Gastroesophageal sphincter (tissue), 3 donors: ENCODE data around the gene PTPRG.

Experiments used
- CTCF ChIP-seq, 4 experiments: fragments of 200-600 bp in 2 of 4; fragments of 450-650 bp in 2 of 4; sonication (generic) in 1 of 4; IDR thresholded peaks; one replicate each; pipeline ENCODE4 v1.5.1; 2017 to 2019; ENCODE audit warnings: antibody characterized with exemption in 4 of 4, mild to moderate bottlenecking in 2 of 4, moderate library complexity in 2 of 4
- POLR2AphosphoS5 ChIP-seq: sonication (generic); formaldehyde crosslinking; IDR thresholded peaks from one replicate; pipeline ENCODE4 v1.6.1; 2017; ENCODE audit warnings: antibody characterized with exemption

GRCh38 chr3:61574854-61575253, 13.5 kb downstream of the PTPRG start:
- TF ChIP-seq CTCF (IDR thresholded peaks at IDR 0.05), result no peak
- no peak for TF ChIP-seq POLR2AphosphoS5
